Fibroblast of pulmonary artery (primary cell): ENCODE results near the gene TENM4.

ENCODE experiments used
- DNase-seq: peaks from one replicate; pipeline ENCODE4 v3.0.0-alpha.2; 2010; ENCODE audit warnings: low read depth
- H3K4me3 ChIP-seq: replicated peaks from 2 replicates; pipeline ENCODE4 v1.5.1; 2011; ENCODE audit warnings: low read depth, mild to moderate bottlenecking, control low read depth, low read length, moderate library complexity
- CTCF ChIP-seq: IDR thresholded peaks from 2 replicates; pipeline ENCODE4 v1.5.1; 2011; ENCODE audit warnings: mild to moderate bottlenecking, control low read depth, low read length, inconsistent platforms; ENCODE audit errors: missing control alignments

The TENM4 gene

GRCh38 chr11:78926633-78927338, 514.0 kb downstream of the TENM4 start:
- H3K4me3 ChIP-seq, result no peak overlapping the region
- TF ChIP-seq CTCF, result no peak
- DNase-seq, result peak; percentile 3

GRCh38 chr11:78925387-78925786, 515.4 kb downstream of the TENM4 start:
- no peak for TF ChIP-seq CTCF
- peak; percentile 25 for DNase-seq
- H3K4me3 ChIP-seq, result no peak overlapping the region

GRCh38 chr11:78922859-78923625, 517.8 kb downstream of the TENM4 start:
- no peak overlapping the region for H3K4me3 ChIP-seq
- no peak for TF ChIP-seq CTCF
- DNase-seq, result no peak

DNA sequence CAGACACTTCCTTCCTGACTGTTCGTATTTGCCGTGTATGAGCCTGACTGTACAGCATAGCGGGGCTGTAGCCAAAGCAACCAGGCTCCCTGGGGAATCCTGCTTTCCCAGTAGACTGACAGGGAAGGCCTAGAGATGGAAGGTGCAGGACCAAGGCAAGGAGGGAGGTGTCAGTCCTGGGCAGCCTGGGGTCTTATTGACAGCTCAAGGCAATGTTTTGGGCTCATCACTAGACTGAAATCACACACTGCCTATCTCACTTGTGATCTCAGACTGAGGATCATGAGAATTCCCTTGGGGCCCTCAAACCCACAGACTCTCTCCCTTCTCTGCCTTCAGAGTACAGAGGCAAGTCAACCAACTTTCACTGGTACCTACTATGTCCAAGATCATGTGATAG, 519.3 kb downstream of the TENM4 start:
- no peak for TF ChIP-seq CTCF
- DNase-seq, result no peak
- H3K4me3 ChIP-seq, result no peak overlapping the region

DNA sequence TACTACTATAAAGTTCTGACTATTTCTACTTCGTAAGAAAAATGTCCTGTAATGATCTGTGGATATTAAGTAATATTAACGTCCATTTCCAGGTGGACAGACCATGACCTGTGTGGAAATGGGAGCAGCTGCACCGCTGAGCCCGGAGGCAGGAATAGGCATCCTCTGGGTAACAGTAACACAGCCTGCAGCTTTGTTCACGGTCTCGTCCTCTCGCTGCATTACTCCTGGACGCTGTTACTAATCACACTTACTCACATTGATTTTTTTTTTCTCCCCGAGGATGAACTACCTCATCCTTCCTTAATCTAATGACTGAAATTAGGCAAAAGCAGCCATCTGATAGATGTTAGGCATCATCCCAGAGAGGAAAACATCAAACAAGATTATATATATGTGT, 520.5 kb downstream of the TENM4 start:
- no peak for TF ChIP-seq CTCF
- no peak for DNase-seq
- H3K4me3 ChIP-seq, result no peak overlapping the region

- H3K4me3 ChIP-seq, result no peak overlapping the region
- DNase-seq, result no peak
- TF ChIP-seq CTCF, result peak; percentile 14
Observed at GRCh38 chr11:78916759-78917158, 524.1 kb downstream of the TENM4 start.

DNA sequence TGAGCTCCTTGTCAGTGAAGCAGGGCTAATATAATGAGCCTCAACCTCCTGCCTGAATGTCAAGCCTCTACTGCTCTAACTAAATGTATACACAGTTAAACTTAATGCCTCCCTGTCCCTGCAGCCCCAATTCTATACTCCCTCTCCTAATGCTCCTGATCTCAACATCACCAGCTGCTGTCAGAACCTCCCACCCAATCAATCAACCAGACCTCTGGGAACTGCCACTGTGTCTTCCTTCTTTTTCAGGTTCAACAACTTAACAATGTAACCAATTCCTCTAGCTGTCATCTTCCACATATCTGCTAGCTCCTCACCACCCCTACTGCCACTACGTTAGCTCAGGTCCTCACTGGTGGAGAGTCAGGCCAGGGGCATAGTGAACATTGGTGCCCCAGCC, 526.3 kb downstream of the TENM4 start:
- no peak overlapping the region for H3K4me3 ChIP-seq
- DNase-seq, result no peak
- TF ChIP-seq CTCF, result no peak
